RWPE2 (cell line): ENCODE results near the gene KHDC4.

Experiments used
- ATAC-seq: fragments of 200-7000 bp; cut with Tn5 transposase; 3 replicates; pipeline ENCODE4 v1.9.1; 2021; ENCODE audit warnings: low read depth
- DNase-seq: peaks from one replicate; pipeline ENCODE4 v3.0.0-alpha.2; 2020; ENCODE audit warnings: low spot score
- H3K27ac ChIP-seq: fragments of 450-650 bp; 2 replicates; pipeline ENCODE4 v1.5.1; 2017; ENCODE audit warnings: mild to moderate bottlenecking; ENCODE audit not compliant: poor library complexity, severe bottlenecking
- H3K27me3 ChIP-seq: fragments of 250-450 bp; sonication (Bioruptor Pico); 2 replicates; pipeline ENCODE4 v1.5.1; 2021; ENCODE audit warnings: mild to moderate bottlenecking, moderate library complexity; ENCODE audit not compliant: insufficient read depth, poor library complexity, severe bottlenecking
- H3K36me3 ChIP-seq: fragments of 250-450 bp; sonication (Bioruptor Pico); 2 replicates; pipeline ENCODE4 v1.5.1; 2020; ENCODE audit warnings: low read depth, mild to moderate bottlenecking, moderate library complexity
- H3K4me1 ChIP-seq: fragments of 250-450 bp; sonication (Bioruptor Pico); 2 replicates; pipeline ENCODE4 v1.5.1; 2021; ENCODE audit warnings: mild to moderate bottlenecking, moderate library complexity; ENCODE audit not compliant: insufficient read depth, poor library complexity, severe bottlenecking
- H3K4me3 ChIP-seq: fragments of 250-450 bp; sonication (Bioruptor Pico); 2 replicates; pipeline ENCODE4 v1.5.1; 2021; ENCODE audit warnings: mild to moderate bottlenecking, moderate library complexity; ENCODE audit not compliant: severe bottlenecking
- H3K9me3 ChIP-seq: fragments of 250-450 bp; sonication (Bioruptor Pico); 2 replicates; pipeline ENCODE4 v1.5.1; 2021; ENCODE audit warnings: mild to moderate bottlenecking, moderate library complexity; ENCODE audit not compliant: severe bottlenecking
- CTCF ChIP-seq: fragments of 450-650 bp; IDR thresholded peaks from one replicate; pipeline ENCODE4 v1.5.1; 2017; ENCODE audit warnings: mild to moderate bottlenecking, moderate library complexity; ENCODE audit not compliant: poor library complexity, severe bottlenecking

KHDC4 gene

GRCh38 chr1:155976913-155977689 is 42.9 kb upstream of the KHDC4 start:
- TF ChIP-seq CTCF = no peak
- Histone ChIP-seq H3K4me3 (peak overlapping the region; percentile 61), H3K27me3 (no peaks in the 10 kb centered on the region), H3K4me1 (peaks cover 46% of the 10 kb centered on the region), H3K27ac (peak overlapping the region; percentile 96), H3K36me3 (peaks cover 68% of the 10 kb centered on the region), H3K9me3 (no peaks in the 10 kb centered on the region)
- DNase-seq (no peak), ATAC-seq (peak; percentile 10)

GRCh38 chr1:155976062-155976912 is 42.1 kb upstream of the KHDC4 start:
- TF ChIP-seq CTCF = no peak
- Histone ChIP-seq H3K9me3 (no peaks in the 10 kb centered on the region), H3K36me3 (peaks cover 66% of the 10 kb centered on the region), H3K27ac (peak overlapping the region; percentile 96), H3K4me3 (peak overlapping the region; percentile 61), H3K4me1 (peaks cover 37% of the 10 kb centered on the region), H3K27me3 (no peaks in the 10 kb centered on the region)
- ATAC-seq = peak; percentile 45
- DNase-seq = no peak

- Histone ChIP-seq H3K9me3 (no peaks in the 10 kb centered on the region), H3K27ac (peak overlapping the region; percentile 96), H3K4me3 (peak overlapping the region; percentile 61), H3K36me3 (peaks cover 64% of the 10 kb centered on the region), H3K4me1 (peaks cover 34% of the 10 kb centered on the region), H3K27me3 (no peaks in the 10 kb centered on the region)
- ATAC-seq = no peak
- no peak for DNase-seq
- TF ChIP-seq CTCF = no peak
Observed at GRCh38 chr1:155975375-155976061, 41.3 kb upstream of the KHDC4 start.

GRCh38 chr1:155974208-155975115 is 40.2 kb upstream of the KHDC4 start:
- no peak for DNase-seq
- Histone ChIP-seq H3K4me3 (no peak overlapping the region), H3K4me1 (peaks cover 27% of the 10 kb centered on the region), H3K27ac (peak overlapping the region; percentile 96), H3K36me3 (peaks cover 65% of the 10 kb centered on the region), H3K27me3 (no peaks in the 10 kb centered on the region), H3K9me3 (no peaks in the 10 kb centered on the region)
- no peak for TF ChIP-seq CTCF
- ATAC-seq = no peak
